ENCODE data around the gene MFAP3L. TPM values are rescaled to one million over a fixed set of nuclear protein-coding genes. Genes with fewer than 3 reads are reported as not detected.

The MFAP3L gene
- total RNA-seq, 2 donors from 2014 or later = 2.4 to 4.7 TPM

- Histone ChIP-seq H3K27ac (no peak overlapping the region), H3K36me3 (no peaks in the 10 kb centered on the region), H3K4me1 (no peaks in the 10 kb centered on the region), H3K9me3 (no peaks in the 10 kb centered on the region), H3K9ac (ENCODE audit: low read depth in 2 of 2, low read length in 2 of 2) (no peak overlapping the region), H3K27me3 (no peaks in the 10 kb centered on the region), H3K4me3 (no peak overlapping the region)
- no peak for TF ChIP-seq CTCF (IDR thresholded peaks at IDR 0.05)
- DNase-seq = no peak
- intact Hi-C loops (cut with DNase I) = no loop called here
Observed at GRCh38 chr4:169999923-170000322, 26.3 kb downstream of the MFAP3L start.

- TF ChIP-seq CTCF (IDR thresholded peaks at IDR 0.05) = no peak
- no peaks in the 10 kb centered on the region for H3K27me3 ChIP-seq
- intact Hi-C loops (cut with DNase I) = no loop called here
- no peaks in the 10 kb centered on the region for H3K36me3 ChIP-seq
- no peaks in the 10 kb centered on the region for H3K9me3 ChIP-seq
- no peak overlapping the region for H3K27ac ChIP-seq
- DNase-seq = no peak
- H3K4me3 ChIP-seq = no peak overlapping the region
- H3K9ac ChIP-seq (ENCODE audit: low read depth in 2 of 2, low read length in 2 of 2) = no peak overlapping the region
- H3K4me1 ChIP-seq = no peaks in the 10 kb centered on the region
Observed at GRCh38 chr4:169998981-169999380, 27.2 kb downstream of the MFAP3L start.

- intact Hi-C loops (cut with DNase I) = no loop called here
- TF ChIP-seq CTCF (IDR thresholded peaks at IDR 0.05) = no peak
- no peak overlapping the region for H3K27ac ChIP-seq
Observed at GRCh38 chr4:169996379-169997240, 29.6 kb downstream of the MFAP3L start.

GRCh38 chr4:169993531-169993930 lies 32.7 kb downstream of the MFAP3L start:
- no peak for DNase-seq
- TF ChIP-seq CTCF (IDR thresholded peaks at IDR 0.05) = no peak
- Histone ChIP-seq H3K4me3 (no peak overlapping the region), H3K36me3 (no peaks in the 10 kb centered on the region), H3K27me3 (no peaks in the 10 kb centered on the region), H3K9me3 (no peaks in the 10 kb centered on the region), H3K27ac (no peak overlapping the region), H3K9ac (ENCODE audit: low read depth in 2 of 2, low read length in 2 of 2) (no peak overlapping the region), H3K4me1 (no peaks in the 10 kb centered on the region)
- intact Hi-C loops (cut with DNase I) = no loop called here

More at GRCh38 chr4:169996379-169997240, 29.6 kb downstream of the MFAP3L start:
- Histone ChIP-seq H3K36me3 (no peaks in the 10 kb centered on the region), H3K9ac (ENCODE audit: low read depth in 2 of 2, low read length in 2 of 2) (no peak overlapping the region), H3K4me3 (no peak overlapping the region), H3K9me3 (no peaks in the 10 kb centered on the region), H3K4me1 (no peaks in the 10 kb centered on the region), H3K27me3 (no peaks in the 10 kb centered on the region)
- DNase-seq = no peak

GRCh38 chr4:169988252-169988651 lies 37.9 kb downstream of the MFAP3L start:
- Histone ChIP-seq H3K27me3 (no peaks in the 10 kb centered on the region), H3K9me3 (no peaks in the 10 kb centered on the region), H3K4me1 (no peaks in the 10 kb centered on the region), H3K36me3 (no peaks in the 10 kb centered on the region), H3K4me3 (no peak overlapping the region), H3K27ac (no peak overlapping the region), H3K9ac (ENCODE audit: low read depth in 2 of 2, low read length in 2 of 2) (no peak overlapping the region)
- DNase-seq = no peak
- TF ChIP-seq CTCF (IDR thresholded peaks at IDR 0.05) = no peak
- intact Hi-C loops (cut with DNase I) = no loop called here

Data from colonic mucosa (tissue), 4 donors.